Mononuclear cell (primary cell): ENCODE measurements around the gene HBE1. TPM values are rescaled to one million over a fixed set of nuclear protein-coding genes. Genes with fewer than 3 reads are reported as not detected.
"Not testable (repeated sequence)": the region's sequence is repeated elsewhere in the genome, so short reads cannot be mapped to it uniquely, and the experiment has no call there.

Experiments used
- H3K27me3 ChIP-seq: 2 replicates; pipeline ENCODE4 v1.6.0; 2011; ENCODE audit warnings: low read length, control low read depth; ENCODE audit not compliant: insufficient read depth
- H3K4me1 ChIP-seq: 2 replicates; pipeline ENCODE4 v1.5.1; 2011; ENCODE audit warnings: mild to moderate bottlenecking, low read length, control low read depth; ENCODE audit not compliant: insufficient read depth
- H3K4me3 ChIP-seq: 2 replicates; pipeline ENCODE4 v1.5.1; 2011; ENCODE audit warnings: mild to moderate bottlenecking, low read length, moderate library complexity
- H3K9me3 ChIP-seq: 2 replicates; pipeline ENCODE4 v1.5.1; 2011; ENCODE audit warnings: low read depth, mild to moderate bottlenecking, control low read depth, low read length
- total RNA-seq: library from RNA; depleted of rRNA; stranded (reverse); fragments of >200 nt; gene quantifications from one replicate; pipeline ENCODE4 v1.2.3, GENCODE V29; 2012

HBE1 gene
- total RNA-seq, 1 donor = 0.94 TPM

DNA sequence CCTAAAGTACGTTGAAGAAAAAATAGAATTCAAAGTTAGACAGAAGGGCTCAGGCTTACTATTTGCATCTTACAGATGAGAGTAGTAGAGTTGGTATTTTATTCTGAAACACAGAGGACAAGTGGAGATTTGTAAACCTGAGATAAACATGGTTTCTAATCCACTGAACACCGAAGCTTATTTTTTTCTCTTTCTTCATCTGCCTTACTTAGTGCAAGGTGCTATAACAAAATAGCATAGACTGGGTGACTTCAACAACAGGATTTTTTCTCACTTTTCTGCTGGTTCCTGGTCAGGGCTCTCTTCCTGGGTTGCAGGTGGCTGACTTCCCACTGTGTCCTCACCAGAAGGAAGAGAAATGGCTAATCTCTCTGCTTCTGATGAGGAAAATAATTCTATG lies 18.0 kb downstream of the HBE1 start:
- Histone ChIP-seq H3K4me1 (no peaks in the 10 kb centered on the region), H3K27me3 (no peaks in the 10 kb centered on the region), H3K4me3 (no peak overlapping the region), H3K9me3 (no peaks in the 10 kb centered on the region)

DNA sequence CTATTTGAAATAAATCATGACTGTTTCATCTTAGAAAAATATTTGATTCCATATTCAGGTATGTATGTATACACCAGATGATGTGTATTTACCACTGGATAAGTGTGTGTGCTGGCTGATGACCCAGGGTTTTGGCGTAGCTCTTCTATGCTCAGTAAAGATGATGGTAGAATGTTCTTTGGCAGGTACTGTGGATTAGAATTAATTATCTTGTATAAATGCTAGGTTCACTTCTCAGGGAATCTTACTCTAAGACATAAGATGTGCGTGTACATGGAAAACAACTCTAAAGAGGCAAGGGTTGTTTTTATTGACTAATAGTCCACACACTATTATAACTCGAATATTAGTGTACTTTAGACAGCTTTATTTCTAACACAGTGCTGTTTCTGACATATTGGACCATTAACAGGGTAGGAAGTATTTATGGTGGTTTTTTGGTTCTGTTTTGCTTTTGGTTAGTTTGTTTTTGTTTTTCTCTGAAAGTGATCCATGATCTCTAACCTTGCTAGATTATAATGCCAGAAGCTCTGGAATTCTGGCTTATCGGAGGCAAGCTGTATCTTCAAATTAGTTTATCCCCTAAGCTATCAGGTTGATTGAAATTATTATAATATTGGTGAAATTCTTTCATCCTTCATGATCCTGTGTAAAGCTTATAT lies 19.1 kb downstream of the HBE1 start:
- Histone ChIP-seq H3K4me3 (no peak overlapping the region), H3K9me3 (no peaks in the 10 kb centered on the region), H3K27me3 (no peaks in the 10 kb centered on the region), H3K4me1 (no peaks in the 10 kb centered on the region)

DNA sequence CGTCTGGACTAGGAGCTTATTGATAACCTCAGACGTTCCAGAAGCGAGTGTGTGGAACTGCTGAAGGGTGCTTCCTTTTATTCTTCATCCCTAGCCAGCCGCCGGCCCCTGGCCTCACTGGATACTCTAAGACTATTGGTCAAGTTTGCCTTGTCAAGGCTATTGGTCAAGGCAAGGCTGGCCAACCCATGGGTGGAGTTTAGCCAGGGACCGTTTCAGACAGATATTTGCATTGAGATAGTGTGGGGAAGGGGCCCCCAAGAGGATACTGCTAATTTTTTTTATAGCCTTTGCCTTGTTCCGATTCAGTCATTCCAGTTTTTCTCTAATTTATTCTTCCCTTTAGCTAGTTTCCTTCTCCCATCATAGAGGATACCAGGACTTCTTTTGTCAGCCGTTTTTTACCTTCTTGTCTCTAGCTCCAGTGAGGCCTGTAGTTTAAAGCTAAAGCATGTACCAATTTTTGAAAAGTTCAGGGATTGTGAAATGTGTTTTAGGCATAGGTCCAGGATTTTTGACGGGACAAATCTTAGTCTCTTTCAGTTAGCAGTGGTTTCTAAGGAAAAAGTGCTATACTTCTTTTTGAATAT lies 19.8 kb downstream of the HBE1 start, which contains the start of gene HBG1:
TSS of gene HBG1 (minus strand) at position 51 of the 590 bp plus-strand sequence. CDS start 53 bp downstream, outside the sequence.
- H3K9me3 ChIP-seq, H3K27me3 ChIP-seq, H3K4me3 ChIP-seq, H3K4me1 ChIP-seq: not testable (repeated sequence)

DNA sequence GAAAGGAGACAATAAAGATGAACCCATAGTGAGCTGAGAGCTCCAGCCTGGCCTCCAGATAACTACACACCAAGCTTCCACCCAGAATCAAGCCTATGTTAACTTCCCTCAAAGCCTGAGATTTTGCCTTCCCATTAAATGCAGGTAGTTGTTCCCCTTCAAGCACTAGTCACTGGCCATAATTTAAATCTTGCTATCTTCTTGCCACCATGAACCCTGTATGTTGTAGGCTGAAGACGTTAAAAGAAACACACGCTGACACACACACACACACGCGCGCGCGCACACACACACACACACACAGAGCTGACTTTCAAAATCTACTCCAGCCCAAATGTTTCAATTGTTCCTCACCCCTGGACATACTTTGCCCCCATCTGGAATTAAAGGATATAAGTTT lies 21.2 kb downstream of the HBE1 start:
- H3K4me1 ChIP-seq, H3K27me3 ChIP-seq, H3K4me3 ChIP-seq, H3K9me3 ChIP-seq: not testable (repeated sequence)

DNA sequence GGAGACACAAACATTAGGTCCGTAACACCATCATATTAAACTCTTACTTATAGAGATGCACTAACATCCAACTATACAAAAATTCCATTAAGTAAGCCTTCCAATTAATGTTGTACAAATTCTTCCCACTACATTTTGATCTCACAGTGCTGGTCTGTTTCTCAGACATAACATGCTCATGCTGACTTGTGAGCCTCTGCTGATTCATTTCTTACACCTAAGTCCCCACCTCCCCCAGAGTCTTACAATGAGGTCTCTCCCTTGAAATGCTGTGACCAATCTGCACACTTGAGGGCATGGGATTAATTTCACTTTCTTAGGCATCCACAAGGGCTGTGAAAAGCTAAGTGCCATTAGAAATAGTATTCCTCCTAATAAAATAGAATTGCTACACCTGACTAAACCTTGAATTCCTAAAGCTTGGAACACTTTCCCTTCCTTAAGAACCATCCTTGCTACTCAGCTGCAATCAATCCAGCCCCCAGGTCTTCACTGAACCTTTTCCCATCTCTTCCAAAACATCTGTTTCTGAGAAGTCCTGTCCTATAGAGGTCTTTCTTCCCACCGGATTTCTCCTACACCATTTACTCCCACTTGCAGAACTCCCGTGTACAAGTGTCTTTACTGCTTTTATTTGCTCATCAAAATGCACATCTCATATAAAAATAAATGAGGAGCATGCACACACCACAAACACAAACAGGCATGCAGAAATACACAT lies 22.1 kb downstream of the HBE1 start:
- H3K4me3 ChIP-seq = no peak overlapping the region
- H3K27me3 ChIP-seq = no peaks in the 10 kb centered on the region
- H3K9me3 ChIP-seq = no peaks in the 10 kb centered on the region
- H3K4me1 ChIP-seq = no peaks in the 10 kb centered on the region

DNA sequence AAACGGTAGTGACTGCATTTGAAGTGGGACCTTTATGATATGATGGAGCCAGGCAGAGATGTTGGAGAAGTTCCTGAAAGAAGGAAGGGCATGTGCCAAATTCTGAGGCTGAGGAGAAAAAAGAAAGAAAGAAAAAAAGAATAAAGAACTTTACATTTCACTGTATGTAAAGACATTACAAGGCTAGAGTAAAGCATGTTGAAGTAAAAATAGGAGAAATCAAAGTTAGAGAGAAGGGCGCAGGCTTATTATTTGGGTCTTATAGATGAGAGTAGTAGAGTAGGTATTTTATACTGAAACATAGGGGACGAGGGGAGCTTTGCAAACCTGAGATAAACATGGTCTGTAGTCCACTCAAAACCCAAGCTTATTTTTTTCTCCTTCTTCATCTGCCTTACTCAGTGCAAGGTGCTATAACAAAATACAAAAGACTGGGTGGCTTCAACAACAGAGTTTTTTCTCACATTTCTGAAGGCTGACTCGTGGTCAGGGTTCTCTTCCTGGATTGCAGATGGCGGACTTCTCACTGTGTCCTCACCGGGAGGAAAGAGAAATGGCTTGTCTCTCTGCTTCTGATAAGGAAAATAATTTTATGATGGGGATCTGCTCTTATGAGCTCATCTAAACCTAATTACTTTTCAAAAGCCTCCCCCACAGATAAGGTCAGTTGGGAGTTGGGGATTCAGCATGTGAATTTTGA lies 22.8 kb downstream of the HBE1 start:
- no peaks in the 10 kb centered on the region for H3K9me3 ChIP-seq
- H3K27me3 ChIP-seq = no peaks in the 10 kb centered on the region
- no peaks in the 10 kb centered on the region for H3K4me1 ChIP-seq
- H3K4me3 ChIP-seq = no peak overlapping the region

DNA sequence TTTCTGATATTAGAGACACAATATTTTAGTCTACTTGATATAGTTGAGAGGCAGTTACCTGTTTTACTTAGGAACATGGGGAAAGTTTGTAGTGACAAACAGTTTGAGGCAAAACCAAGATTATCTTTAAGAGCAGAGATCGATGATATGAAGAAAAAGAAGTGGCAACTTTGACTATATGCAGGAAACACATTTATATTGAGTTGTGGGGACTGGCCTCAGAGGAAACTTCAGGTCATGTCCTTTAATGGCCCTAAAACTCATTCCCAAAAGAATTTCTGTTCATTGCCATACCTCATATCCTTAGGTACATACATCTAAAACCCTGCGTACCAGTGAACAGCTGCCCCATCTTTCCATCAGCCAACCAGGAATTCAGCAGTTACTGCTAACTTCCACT lies 24.6 kb downstream of the HBE1 start:
- H3K27me3 ChIP-seq = no peaks in the 10 kb centered on the region
- H3K4me3 ChIP-seq = no peak overlapping the region
- H3K9me3 ChIP-seq = no peaks in the 10 kb centered on the region
- H3K4me1 ChIP-seq = no peaks in the 10 kb centered on the region

DNA sequence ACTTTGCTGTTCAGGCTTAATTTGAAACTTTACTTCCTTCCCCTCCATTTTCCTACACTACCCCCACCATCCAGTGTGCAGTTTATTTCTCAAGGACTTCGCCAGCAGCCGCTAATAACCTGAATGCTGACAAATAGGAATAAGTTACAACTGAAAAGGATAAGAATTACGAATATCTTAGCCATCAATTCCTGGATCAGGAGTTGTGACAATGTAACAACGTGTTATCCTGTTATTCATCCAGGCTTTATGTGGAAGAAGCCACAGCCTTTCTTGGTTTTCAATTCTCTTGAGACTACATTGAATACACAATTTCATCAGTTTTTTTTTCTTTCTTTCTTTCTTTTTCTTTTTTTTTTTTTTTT lies 25.9 kb downstream of the HBE1 start:
- Histone ChIP-seq H3K27me3 (no peaks in the 10 kb centered on the region), H3K4me3 (no peak overlapping the region), H3K4me1 (no peaks in the 10 kb centered on the region), H3K9me3 (no peaks in the 10 kb centered on the region)

DNA sequence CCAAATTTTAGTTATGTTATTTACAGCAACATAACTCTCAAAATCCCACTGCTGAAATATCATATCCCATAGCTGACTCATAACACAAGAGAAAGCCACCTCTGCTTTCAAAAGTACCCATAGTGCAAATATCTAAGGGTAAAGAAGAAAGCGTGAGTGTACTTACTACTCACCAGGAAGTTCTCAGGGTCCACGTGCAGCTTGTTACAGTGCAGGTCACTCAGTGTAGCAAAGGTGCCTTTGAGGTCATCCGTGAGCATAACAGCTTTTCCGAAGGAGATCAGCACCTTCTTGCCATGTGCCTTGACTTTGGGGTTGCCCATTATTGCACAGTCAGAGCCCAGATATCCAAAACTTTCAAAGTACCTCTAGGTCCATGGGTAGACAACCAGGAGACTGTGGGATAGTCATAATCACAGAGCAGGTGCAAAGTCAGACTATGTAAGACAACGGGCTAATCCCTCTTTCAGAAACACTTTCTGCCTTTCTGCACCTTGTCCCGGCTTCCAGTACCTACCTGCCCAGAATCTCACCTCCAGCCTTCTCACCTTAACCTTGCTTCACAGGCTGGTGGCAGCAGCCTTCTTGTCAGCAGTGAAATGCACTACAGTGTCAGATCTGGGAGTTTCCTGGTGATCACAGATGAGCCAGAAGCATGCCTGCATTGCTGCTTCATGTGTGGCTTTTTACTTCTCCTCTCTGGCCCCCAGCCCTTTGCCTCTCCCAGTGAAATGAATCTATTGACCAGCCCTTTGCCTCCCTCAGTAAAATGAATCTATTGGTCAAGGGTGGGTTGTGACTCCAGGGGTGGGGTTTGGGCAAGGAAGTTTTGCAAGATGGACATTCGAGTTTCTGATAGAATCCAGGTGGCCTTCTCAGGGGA lies 26.6 kb downstream of the HBE1 start:
- H3K27me3 ChIP-seq = no peaks in the 10 kb centered on the region
- H3K9me3 ChIP-seq = no peaks in the 10 kb centered on the region
- H3K4me1 ChIP-seq = no peaks in the 10 kb centered on the region
- H3K4me3 ChIP-seq = no peak overlapping the region

DNA sequence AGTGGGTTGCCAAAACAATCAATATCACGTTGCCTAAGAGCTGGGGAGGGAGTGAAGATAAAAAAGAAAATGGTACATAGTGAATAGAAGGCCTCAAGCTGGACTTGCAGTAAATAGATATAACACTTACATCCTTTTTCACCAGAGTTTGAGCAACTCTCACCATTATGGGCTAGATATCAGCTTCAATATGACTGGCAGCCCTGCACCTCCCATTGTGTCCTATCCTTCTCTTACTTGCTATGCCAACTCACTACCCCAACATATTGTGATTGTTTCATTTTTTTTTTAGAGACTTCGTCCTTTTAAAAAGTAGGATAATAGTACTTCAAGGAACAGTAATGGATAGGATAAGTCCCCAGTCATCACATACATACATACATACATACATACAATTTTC lies 27.5 kb downstream of the HBE1 start:
- no peaks in the 10 kb centered on the region for H3K4me1 ChIP-seq
- H3K9me3 ChIP-seq = no peaks in the 10 kb centered on the region
- no peaks in the 10 kb centered on the region for H3K27me3 ChIP-seq
- no peak overlapping the region for H3K4me3 ChIP-seq

DNA sequence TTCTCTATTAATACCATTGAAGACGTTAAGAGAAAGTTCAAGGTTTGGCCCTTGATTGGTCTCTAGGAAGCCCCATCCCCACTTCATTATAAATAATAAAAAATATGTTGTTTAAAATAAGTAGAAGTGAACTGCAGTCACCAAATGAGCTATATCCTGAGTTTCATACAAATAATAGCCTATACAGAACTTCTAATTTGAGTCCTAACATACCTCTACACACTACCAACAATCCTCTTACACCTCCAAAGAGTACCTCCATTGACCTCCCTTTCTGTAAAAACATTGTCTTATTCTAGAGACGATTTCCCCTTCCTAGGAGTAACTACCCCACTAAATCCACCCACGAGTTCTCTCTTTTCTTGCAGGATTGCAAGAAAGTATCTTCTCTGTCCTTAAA lies 28.3 kb downstream of the HBE1 start:
- Histone ChIP-seq H3K27me3 (no peaks in the 10 kb centered on the region), H3K4me3 (no peak overlapping the region), H3K9me3 (no peaks in the 10 kb centered on the region), H3K4me1 (no peaks in the 10 kb centered on the region)

DNA sequence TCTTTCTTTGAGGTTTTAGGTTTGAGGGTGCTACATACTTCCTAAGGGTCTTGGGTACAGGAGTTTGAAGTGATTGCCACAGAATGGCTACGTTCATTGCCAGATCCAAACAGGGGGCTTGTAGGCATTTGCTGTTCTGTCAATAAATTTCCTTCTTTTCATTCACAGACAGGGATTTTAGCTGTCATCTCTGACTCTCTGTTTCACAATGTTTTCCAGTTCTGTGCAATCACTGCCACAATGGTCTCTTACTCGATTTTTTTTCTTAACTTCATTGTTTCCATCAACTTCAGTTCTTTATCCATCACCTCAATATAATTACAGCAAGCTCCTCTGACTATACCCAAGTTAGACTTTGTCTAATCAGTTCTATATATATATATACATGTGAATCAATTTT lies 29.3 kb downstream of the HBE1 start:
- H3K27me3 ChIP-seq = no peaks in the 10 kb centered on the region
- H3K4me1 ChIP-seq = no peaks in the 10 kb centered on the region
- no peaks in the 10 kb centered on the region for H3K9me3 ChIP-seq
- no peak overlapping the region for H3K4me3 ChIP-seq

DNA sequence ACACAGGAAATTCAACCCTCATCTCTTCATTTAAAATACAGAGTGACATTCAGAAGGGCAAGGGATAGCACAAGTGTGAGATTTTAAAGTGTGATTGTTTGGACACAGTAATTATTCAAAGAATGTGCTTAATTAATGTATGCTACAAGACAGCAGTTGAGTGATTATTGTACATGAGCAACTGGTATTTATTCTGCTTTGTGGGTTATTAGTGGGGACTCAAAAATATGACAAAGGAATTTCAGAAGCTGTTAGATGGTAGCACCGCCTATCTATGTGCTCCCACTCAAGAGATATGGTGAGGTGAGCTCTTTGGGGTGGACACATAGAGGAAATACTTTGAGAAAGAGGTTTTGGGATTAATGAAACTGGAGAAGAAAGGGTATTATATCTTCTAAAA lies 29.7 kb downstream of the HBE1 start:
- H3K27me3 ChIP-seq = no peaks in the 10 kb centered on the region

DNA sequence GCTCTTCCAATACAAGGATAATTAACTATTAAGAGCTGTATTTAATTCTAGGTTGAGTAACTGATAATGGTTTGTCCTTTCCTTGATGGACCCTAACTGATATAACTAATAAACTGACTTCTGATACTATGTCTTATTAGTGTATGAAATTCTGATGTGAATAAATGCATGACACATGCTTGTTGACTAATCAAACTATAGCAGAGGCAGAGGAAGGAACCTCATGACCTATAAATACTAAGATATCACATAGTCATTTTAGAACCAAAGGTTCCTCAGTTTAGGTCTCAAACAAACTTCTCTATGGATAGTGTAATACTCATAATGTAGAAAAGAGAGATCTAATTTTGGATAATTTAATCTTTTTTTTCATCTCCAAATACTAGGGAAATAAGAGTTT lies 30.7 kb downstream of the HBE1 start:
- Histone ChIP-seq H3K27me3 (no peaks in the 10 kb centered on the region), H3K4me3 (no peak overlapping the region), H3K9me3 (no peaks in the 10 kb centered on the region), H3K4me1 (no peaks in the 10 kb centered on the region)

More for the DNA sequence above, 29.7 kb downstream of the HBE1 start:
- no peak overlapping the region for H3K4me3 ChIP-seq
- no peaks in the 10 kb centered on the region for H3K9me3 ChIP-seq
- H3K4me1 ChIP-seq = no peaks in the 10 kb centered on the region
